ENCODE data around the gene TMPRSS6.

TMPRSS6 gene

DNA sequence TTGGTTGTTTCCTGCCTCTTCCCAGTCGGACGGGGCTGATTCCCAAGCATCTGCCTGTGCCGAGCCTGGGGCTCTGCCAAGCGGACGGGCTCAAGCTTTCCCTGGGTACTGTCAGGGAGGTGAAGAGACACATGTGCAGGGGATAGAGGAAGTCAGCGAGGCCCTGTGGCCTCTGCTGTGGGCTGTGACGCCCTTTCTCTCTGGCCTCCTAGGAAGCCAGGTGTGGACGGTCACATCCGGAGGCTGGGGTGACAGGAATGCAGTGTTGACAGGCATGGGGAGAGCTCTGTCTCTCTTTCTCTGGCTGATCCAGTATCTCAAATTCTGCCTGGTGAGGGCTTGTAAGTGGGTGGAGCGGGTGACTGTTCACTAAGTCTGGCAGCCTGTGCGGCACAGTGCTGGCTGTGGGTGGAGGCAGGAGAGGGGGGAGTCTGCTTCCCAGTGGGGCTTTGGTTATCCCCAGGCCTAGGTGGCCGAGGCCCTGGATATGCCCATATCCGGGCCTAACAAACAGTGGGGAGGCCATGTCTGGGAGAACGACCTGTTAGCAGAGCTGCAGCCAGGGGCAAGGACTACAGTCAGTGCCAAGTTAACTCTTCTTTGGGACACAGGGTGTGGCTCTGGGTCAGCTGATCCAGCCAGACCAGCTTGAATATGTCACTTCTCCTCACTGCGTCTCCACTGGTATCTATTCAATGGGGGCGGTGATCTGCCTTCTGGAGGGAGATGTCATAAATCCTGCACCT lies 56.0 kb downstream of the TMPRSS6 start:
- Histone ChIP-seq H3K4me3 (ENCODE audit: low read depth in 1 of 2, low read length in 2 of 2) (no peak overlapping the region), H3K27ac (ENCODE audit: low read depth, low read length) (no peak overlapping the region)

GRCh38 chr22:37052386-37053309 lies 56.9 kb downstream of the TMPRSS6 start:
- H3K27me3 ChIP-seq (ENCODE audit: control insufficient read depth in 1 of 2, insufficient read depth in 2 of 2, low read length in 2 of 2) = no peaks in the 10 kb centered on the region
- H3K4me1 ChIP-seq (ENCODE audit: insufficient read depth, low read length) = peaks cover 12% of the 10 kb centered on the region
- no peak overlapping the region for H3K27ac ChIP-seq (ENCODE audit: low read depth, low read length)
- H3K4me3 ChIP-seq (ENCODE audit: low read depth in 1 of 2, low read length in 2 of 2) = peak overlapping the region; percentile 52 to 59
- H3K36me3 ChIP-seq (ENCODE audit: insufficient read depth, low read length) = peaks cover 21% of the 10 kb centered on the region
- no peak overlapping the region for H3K9ac ChIP-seq (ENCODE audit: low read length)
- H3K9me3 ChIP-seq (ENCODE audit: low read length) = no peaks in the 10 kb centered on the region

More for the DNA sequence above, 56.0 kb downstream of the TMPRSS6 start:
- Histone ChIP-seq H3K9me3 (ENCODE audit: low read length) (no peaks in the 10 kb centered on the region), H3K36me3 (ENCODE audit: insufficient read depth, low read length) (peaks cover 29% of the 10 kb centered on the region), H3K27me3 (ENCODE audit: control insufficient read depth in 1 of 2, insufficient read depth in 2 of 2, low read length in 2 of 2) (no peaks in the 10 kb centered on the region), H3K4me1 (ENCODE audit: insufficient read depth, low read length) (peaks cover 12% of the 10 kb centered on the region), H3K9ac (ENCODE audit: low read length) (no peak overlapping the region)

DNA sequence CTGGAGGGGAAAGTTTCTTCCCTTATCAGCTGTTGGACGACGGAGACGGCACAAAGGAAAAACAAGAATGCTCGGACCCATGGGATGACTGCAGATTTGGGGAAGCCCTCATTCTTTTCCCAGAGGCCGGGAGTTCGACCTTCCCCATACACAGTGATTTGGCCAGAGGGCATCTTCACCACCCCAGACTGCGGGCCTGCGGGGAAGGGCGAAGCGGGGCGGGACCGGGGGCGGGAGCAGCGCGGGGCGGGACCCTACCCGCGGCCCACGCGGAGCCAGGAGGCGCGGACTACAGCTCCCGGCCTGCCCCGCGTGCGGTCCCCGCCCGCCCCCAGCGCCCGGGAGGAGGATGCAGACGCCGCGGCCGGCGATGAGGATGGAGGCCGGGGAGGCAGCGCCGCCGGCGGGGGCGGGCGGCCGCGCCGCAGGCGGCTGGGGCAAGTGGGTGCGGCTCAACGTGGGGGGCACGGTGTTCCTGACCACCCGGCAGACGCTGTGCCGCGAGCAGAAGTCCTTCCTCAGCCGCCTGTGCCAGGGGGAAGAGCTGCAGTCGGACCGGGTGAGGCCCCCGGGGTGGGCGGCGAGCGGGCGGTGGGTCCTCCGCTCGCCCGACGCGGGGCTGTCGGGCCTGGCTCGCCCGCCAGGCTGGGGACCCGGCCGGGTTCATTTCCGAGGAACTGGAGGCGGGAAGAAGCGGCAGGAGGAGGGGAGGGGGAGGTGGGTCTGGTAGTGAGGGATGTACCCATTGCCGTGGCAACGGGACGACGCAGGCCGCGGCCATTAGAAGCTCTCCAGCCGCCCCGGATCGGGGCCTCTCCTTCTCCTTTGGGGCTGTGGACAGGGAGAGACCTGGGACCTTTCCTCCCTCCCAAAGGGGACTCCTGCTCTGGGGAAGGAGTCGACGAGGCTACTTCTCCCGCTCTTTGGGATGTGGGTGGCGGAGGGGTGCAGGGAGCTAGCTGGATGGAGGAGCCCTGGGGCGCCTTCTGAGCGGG lies 57.8 kb downstream of the TMPRSS6 start, which contains the start of gene KCTD17:
KCTD17 (plus strand) TSS at position 352 of the 995 bp plus-strand sequence; CDS start at position 371, 19 bp downstream.
- no peak within 1 kb of the TSS for H3K27ac ChIP-seq (ENCODE audit: low read depth, low read length)
- peaks cover 12% of the 10 kb centered on the region for H3K4me1 ChIP-seq (ENCODE audit: insufficient read depth, low read length)
- no peaks in the 10 kb centered on the region for H3K9me3 ChIP-seq (ENCODE audit: low read length)
- peaks cover 13% of the 10 kb centered on the region for H3K36me3 ChIP-seq (ENCODE audit: insufficient read depth, low read length)
- no peak within 1 kb of the TSS for H3K9ac ChIP-seq (ENCODE audit: low read length)
- H3K27me3 ChIP-seq (ENCODE audit: control insufficient read depth in 1 of 2, insufficient read depth in 2 of 2, low read length in 2 of 2) = no peaks in the 10 kb centered on the region
- peak within 1 kb of the TSS; percentile 52 to 59 for H3K4me3 ChIP-seq (ENCODE audit: low read depth in 1 of 2, low read length in 2 of 2)

- H3K4me3 ChIP-seq (ENCODE audit: low read depth in 1 of 2, low read length in 2 of 2) = no peak overlapping the region
These were observed 58.6 kb downstream of the TMPRSS6 start for GRCh38 chr22:37050913-37051312.

GRCh38 chr22:37049224-37049623 lies 60.3 kb downstream of the TMPRSS6 start:
- H3K9me3 ChIP-seq (ENCODE audit: low read length) = no peaks in the 10 kb centered on the region
- H3K4me3 ChIP-seq (ENCODE audit: low read depth in 1 of 2, low read length in 2 of 2) = no peak overlapping the region
- H3K27me3 ChIP-seq (ENCODE audit: control insufficient read depth in 1 of 2, insufficient read depth in 2 of 2, low read length in 2 of 2) = no peaks in the 10 kb centered on the region
- no peaks in the 10 kb centered on the region for H3K36me3 ChIP-seq (ENCODE audit: insufficient read depth, low read length)
- peaks cover 12% of the 10 kb centered on the region for H3K4me1 ChIP-seq (ENCODE audit: insufficient read depth, low read length)
- no peak overlapping the region for H3K9ac ChIP-seq (ENCODE audit: low read length)
- H3K27ac ChIP-seq (ENCODE audit: low read depth, low read length) = no peak overlapping the region

More at GRCh38 chr22:37050913-37051312, 58.6 kb downstream of the TMPRSS6 start:
- Histone ChIP-seq H3K4me1 (ENCODE audit: insufficient read depth, low read length) (peaks cover 12% of the 10 kb centered on the region), H3K27me3 (ENCODE audit: control insufficient read depth in 1 of 2, insufficient read depth in 2 of 2, low read length in 2 of 2) (no peaks in the 10 kb centered on the region), H3K36me3 (ENCODE audit: insufficient read depth, low read length) (peaks cover 11% of the 10 kb centered on the region), H3K9me3 (ENCODE audit: low read length) (no peaks in the 10 kb centered on the region), H3K27ac (ENCODE audit: low read depth, low read length) (no peak overlapping the region), H3K9ac (ENCODE audit: low read length) (no peak overlapping the region)

- H3K27ac ChIP-seq (ENCODE audit: low read depth, low read length) = no peak overlapping the region
- H3K36me3 ChIP-seq (ENCODE audit: insufficient read depth, low read length) = no peaks in the 10 kb centered on the region
- H3K9me3 ChIP-seq (ENCODE audit: low read length) = no peaks in the 10 kb centered on the region
- H3K27me3 ChIP-seq (ENCODE audit: control insufficient read depth in 1 of 2, insufficient read depth in 2 of 2, low read length in 2 of 2) = peaks cover 0 to 3% of the 10 kb centered on the region in 2 donors
- peaks cover 12% of the 10 kb centered on the region for H3K4me1 ChIP-seq (ENCODE audit: insufficient read depth, low read length)
- no peak overlapping the region for H3K4me3 ChIP-seq (ENCODE audit: low read depth in 1 of 2, low read length in 2 of 2)
- H3K9ac ChIP-seq (ENCODE audit: low read length) = no peak overlapping the region
These were observed 61.4 kb downstream of the TMPRSS6 start for GRCh38 chr22:37048133-37048532.

DNA sequence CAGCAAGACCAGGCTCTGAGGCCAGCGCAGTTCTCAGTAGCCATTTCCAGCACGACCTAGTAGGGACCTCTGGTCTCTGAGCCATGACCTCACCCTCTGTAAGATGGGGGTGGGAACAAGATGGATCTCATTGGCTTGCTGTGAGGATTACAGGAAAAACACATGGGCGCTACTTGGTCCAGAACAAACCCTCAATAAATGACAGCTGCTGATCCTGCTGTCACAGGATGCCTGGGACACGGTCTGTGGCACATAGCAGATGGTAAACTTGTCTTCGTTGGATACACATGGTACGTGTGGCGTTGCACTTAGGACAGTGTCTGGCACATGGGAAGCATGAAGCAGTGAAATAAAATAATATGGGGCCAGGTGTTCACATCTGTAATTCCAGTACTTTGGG lies 62.5 kb downstream of the TMPRSS6 start:
- Histone ChIP-seq H3K27me3 (ENCODE audit: control insufficient read depth in 1 of 2, insufficient read depth in 2 of 2, low read length in 2 of 2) (peaks cover 0 to 6% of the 10 kb centered on the region in 2 donors), H3K27ac (ENCODE audit: low read depth, low read length) (no peak overlapping the region), H3K4me1 (ENCODE audit: insufficient read depth, low read length) (peaks cover 2% of the 10 kb centered on the region), H3K4me3 (ENCODE audit: low read depth in 1 of 2, low read length in 2 of 2) (no peak overlapping the region), H3K9ac (ENCODE audit: low read length) (no peak overlapping the region), H3K36me3 (ENCODE audit: insufficient read depth, low read length) (no peaks in the 10 kb centered on the region), H3K9me3 (ENCODE audit: low read length) (no peaks in the 10 kb centered on the region)

- Histone ChIP-seq H3K4me3 (ENCODE audit: low read depth in 1 of 2, low read length in 2 of 2) (no peak overlapping the region), H3K9ac (ENCODE audit: low read length) (no peak overlapping the region), H3K4me1 (ENCODE audit: insufficient read depth, low read length) (no peaks in the 10 kb centered on the region), H3K9me3 (ENCODE audit: low read length) (no peaks in the 10 kb centered on the region), H3K27me3 (ENCODE audit: control insufficient read depth in 1 of 2, insufficient read depth in 2 of 2, low read length in 2 of 2) (peaks cover 0 to 6% of the 10 kb centered on the region in 2 donors), H3K36me3 (ENCODE audit: insufficient read depth, low read length) (no peaks in the 10 kb centered on the region), H3K27ac (ENCODE audit: low read depth, low read length) (no peak overlapping the region)
These were observed 62.9 kb downstream of the TMPRSS6 start for GRCh38 chr22:37046589-37046988.

DNA sequence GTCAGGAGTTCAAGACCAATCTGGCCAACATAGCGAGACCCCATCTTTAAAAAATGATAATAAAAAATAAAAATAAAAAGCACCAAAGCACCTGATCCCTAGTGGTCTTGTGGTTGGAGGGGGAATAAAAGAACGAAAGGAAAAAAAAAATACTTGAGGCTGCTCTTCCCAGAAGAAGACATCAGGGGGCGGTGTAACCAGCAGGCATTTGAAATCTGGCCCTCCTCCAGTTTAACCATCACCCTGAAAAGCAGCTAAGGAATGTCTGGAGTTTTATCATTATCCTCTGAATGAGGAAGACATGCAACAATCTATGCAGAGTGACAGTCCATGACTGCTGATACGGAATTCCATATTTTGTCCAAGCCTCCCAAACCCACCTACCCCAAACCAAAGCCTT lies 63.6 kb downstream of the TMPRSS6 start:
- Histone ChIP-seq H3K4me1 (ENCODE audit: insufficient read depth, low read length) (no peaks in the 10 kb centered on the region), H3K9ac (ENCODE audit: low read length) (no peak overlapping the region), H3K27ac (ENCODE audit: low read depth, low read length) (no peak overlapping the region), H3K9me3 (ENCODE audit: low read length) (no peaks in the 10 kb centered on the region), H3K27me3 (ENCODE audit: control insufficient read depth in 1 of 2, insufficient read depth in 2 of 2, low read length in 2 of 2) (peaks cover 0 to 6% of the 10 kb centered on the region in 2 donors), H3K4me3 (ENCODE audit: low read depth in 1 of 2, low read length in 2 of 2) (no peak overlapping the region), H3K36me3 (ENCODE audit: insufficient read depth, low read length) (no peaks in the 10 kb centered on the region)

- Histone ChIP-seq H3K27me3 (ENCODE audit: control insufficient read depth in 1 of 2, insufficient read depth in 2 of 2, low read length in 2 of 2) (peaks cover 0 to 6% of the 10 kb centered on the region in 2 donors), H3K36me3 (ENCODE audit: insufficient read depth, low read length) (no peaks in the 10 kb centered on the region), H3K4me3 (ENCODE audit: low read depth in 1 of 2, low read length in 2 of 2) (no peak overlapping the region), H3K9ac (ENCODE audit: low read length) (no peak overlapping the region), H3K4me1 (ENCODE audit: insufficient read depth, low read length) (no peaks in the 10 kb centered on the region), H3K9me3 (ENCODE audit: low read length) (no peaks in the 10 kb centered on the region), H3K27ac (ENCODE audit: low read depth, low read length) (no peak overlapping the region)
These were observed 64.6 kb downstream of the TMPRSS6 start for GRCh38 chr22:37044634-37045625.

All from muscle layer of colon (tissue), 2 donors.